Left forelimb (tissue), 1 donor: ENCODE data around the gene BACE2.

Source experiments
- DNase-seq: peaks from one replicate; pipeline ENCODE4 v3.0.0-alpha.2; 2018; ENCODE audit warnings: low spot score

The BACE2 gene

DNA sequence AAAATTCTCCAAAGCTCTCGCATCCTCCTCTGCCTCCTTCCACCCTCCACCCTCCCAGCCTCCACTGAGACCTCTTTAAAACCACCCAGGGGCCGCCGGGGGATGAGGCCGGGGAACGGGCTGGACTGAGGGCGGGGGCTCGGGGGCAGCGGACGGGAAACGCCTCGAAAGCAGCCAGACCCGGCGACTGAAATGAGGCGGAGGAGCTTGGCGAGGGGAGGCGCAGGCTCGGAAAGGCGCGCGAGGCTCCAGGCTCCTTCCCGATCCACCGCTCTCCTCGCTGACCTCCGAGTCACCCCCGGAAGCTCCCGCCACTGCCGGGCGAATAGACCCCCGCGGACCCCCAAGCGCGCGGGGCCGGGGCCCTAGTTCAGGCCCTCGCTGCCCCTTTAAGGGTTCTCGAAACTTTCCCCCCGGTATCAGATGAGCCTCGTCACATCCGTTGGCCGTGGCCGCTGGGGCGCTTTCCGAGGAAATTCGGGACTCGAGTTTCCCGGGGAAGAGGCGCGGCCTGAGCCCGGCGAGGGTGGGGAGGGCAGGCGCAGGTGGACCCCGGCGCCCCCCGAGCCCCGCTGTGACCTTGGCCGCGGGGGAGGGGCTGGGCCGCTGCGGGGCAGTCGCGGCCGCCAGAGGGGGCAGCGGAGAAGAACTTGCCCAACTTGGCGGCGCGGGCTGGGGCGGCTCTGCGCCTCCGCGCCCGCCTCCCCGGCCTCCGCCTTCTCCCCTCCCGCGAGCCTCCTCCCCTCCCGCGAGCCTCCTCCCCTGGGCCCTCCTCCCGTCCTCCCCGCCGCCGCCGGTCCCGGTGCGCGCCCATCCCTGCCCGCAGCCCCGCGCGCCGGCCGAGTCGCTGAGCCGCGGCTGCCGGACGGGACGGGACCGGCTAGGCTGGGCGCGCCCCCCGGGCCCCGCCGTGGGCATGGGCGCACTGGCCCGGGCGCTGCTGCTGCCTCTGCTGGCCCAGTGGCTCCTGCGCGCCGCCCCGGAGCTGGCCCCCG lies at the start of gene BACE2:
TSS of gene BACE2 (plus strand) at position 813 of the 995 bp plus-strand sequence. CDS start at position 917, 104 bp downstream.
- peak; percentile 91 for DNase-seq

- DNase-seq: no peak
Measured at GRCh38 chr21:41119901-41120300, 48.1 kb upstream of the BACE2 start.

GRCh38 chr21:41120997-41121396 lies 47.0 kb upstream of the BACE2 start:
- no peak for DNase-seq

DNA sequence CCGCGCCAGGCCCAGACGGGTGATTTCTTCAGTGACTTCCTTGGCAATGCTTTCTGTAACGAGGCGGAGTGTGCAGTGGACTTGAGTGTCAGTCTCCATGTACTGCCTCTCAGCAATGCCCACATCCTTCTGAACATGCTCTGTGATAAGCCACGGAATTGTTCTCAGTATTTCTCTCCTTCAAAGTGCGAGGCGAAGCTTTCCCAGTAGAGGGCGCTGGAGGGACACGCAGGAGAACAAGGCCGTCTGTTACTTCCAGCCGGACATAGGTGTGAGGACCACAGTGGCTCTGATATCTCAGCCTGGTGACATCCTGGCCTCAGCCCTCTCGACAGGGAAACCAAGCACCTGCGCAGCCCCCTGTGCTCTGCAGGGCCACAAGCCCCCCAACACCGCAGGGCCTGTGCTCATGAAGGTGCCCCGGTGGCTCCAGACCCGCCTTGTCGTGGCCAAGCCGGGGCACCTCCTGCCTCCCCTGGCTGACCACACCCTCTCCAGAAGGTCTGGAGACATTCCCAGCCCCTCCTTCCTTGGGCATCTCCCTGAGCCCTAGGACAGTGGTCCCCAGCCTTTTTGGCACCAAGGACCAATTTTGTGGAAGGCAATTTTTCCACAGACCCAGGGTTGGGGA lies 46.1 kb upstream of the BACE2 start:
- DNase-seq: peak; percentile 82

GRCh38 chr21:41124641-41125201 lies 43.2 kb upstream of the BACE2 start:
- no peak for DNase-seq

DNA sequence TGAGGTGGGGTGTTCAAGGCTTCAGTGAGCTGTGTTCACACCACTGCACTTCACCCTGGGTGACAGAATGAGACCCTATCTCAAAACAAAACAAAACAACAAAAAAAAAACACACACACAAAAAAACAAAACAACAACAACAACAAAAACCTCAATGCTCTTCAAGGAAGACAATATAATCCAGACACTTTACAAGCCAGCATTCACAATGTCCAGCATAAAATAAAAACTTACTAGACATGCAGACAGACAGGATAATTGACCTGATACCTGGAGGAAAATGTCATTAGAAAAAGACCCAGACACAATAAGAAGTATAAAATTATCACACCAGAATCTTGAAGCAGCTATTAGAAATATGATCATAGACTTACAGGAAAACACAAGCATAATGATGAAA lies 39.0 kb upstream of the BACE2 start:
- DNase-seq: no peak

GRCh38 chr21:41130883-41131282 lies 37.1 kb upstream of the BACE2 start:
- DNase-seq: no peak

GRCh38 chr21:41133874-41134522 lies 34.0 kb upstream of the BACE2 start:
- no peak for DNase-seq

DNA sequence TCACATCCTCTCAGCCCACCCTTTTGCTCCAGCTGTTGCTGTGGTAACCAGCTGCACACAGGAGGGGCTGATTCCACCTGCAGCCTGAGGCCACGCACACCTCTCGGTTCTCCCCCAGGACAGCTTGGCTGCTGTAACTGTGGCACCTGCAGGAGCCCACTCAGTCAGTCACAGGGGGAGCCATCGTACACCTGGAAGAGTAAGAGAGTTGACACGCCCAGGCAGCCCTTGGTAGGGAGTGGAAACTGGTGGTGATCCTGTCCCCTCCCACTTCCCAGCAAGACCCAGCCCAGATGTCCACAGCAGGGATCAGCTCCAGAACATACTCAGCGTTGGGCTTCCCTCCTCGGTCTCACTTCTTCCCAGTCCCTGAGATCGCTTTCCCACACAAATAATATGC lies 32.2 kb upstream of the BACE2 start:
- DNase-seq: no peak

DNA sequence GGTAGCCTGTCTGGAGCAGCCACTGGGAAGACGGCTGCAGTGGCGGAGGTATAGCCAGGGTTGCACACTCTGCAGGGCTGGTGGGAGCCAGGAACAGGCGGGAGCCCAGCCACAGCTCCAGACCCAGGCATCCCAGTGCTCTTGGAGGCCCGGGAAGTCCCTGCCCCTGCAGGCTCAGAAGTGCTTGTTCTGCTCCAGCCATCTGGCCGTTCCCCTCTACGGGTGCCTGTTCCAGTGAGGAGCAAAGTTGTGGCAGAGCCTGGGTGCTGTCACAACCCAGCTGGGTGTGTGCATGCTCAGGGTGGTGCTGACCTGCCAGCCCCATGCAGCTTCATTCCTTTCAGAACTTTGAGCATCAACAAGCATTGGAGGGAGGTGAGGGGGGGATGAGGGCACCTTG lies 31.7 kb upstream of the BACE2 start:
- DNase-seq: no peak

DNA sequence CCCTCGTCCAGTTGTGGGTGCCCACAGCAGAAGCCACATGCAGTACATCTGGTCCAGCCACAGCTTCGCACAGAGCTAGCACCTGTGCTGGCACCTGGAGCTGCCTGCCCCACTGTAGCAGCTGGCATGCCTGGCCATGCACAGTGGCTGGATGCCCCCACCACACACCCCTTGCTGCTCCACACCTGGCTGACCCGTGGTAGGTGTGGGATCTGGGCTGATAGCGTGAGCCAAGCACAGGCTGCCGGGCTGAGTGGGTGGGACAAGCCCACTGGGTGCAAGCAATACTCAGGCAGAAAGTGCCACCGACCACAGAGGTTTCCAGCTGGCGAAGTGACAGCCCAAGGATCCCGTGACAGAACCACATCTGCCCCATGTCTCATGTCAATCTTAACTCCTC lies 30.6 kb upstream of the BACE2 start:
- no peak for DNase-seq

- no peak for DNase-seq
Measured at GRCh38 chr21:41137889-41138288, 30.1 kb upstream of the BACE2 start.

GRCh38 chr21:41138711-41139110 lies 29.2 kb upstream of the BACE2 start:
- no peak for DNase-seq

GRCh38 chr21:41139275-41139674 lies 28.7 kb upstream of the BACE2 start:
- no peak for DNase-seq

DNA sequence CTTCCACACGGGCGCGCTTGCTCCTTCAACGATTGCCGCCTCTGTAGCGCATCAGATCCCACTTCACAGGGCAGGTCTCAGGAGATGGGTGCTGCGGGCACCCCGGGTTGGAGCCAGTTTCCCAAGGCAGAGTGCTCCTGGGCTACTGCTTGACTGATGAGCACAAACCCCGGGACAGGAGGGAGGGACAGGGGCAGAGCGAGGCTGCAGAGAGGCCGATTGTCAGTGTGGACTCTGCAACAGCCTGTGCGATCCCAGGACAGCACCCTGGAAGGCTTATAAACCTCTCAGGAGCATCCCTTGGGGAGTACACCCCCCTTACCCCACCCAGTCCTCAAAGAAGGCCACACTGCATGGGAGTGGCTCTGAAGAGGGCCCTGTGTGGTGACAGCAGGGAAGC lies 28.0 kb upstream of the BACE2 start:
- DNase-seq: no peak

DNA sequence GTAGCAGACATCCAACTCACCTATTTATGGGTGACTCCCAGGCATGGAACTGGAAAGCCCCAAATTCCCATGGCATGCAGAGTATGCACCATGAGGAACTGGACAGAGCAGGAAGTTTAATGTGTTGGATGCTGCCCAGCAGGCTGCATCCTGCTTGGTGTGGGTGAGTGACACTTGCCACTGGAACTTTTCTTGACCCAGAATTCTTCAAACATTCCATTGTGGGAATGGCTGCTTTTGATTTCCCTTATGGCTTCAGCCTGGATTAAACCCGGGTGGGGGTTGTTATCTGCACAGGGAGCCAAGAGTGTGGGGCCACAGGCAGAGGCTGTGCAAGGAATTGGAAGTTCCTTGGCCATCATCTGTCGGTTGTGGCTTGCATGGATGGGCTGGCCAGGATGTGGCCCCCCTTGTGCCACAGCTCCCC lies 26.9 kb upstream of the BACE2 start:
- no peak for DNase-seq

GRCh38 chr21:41142051-41142795 lies 25.7 kb upstream of the BACE2 start:
- DNase-seq: no peak

DNA sequence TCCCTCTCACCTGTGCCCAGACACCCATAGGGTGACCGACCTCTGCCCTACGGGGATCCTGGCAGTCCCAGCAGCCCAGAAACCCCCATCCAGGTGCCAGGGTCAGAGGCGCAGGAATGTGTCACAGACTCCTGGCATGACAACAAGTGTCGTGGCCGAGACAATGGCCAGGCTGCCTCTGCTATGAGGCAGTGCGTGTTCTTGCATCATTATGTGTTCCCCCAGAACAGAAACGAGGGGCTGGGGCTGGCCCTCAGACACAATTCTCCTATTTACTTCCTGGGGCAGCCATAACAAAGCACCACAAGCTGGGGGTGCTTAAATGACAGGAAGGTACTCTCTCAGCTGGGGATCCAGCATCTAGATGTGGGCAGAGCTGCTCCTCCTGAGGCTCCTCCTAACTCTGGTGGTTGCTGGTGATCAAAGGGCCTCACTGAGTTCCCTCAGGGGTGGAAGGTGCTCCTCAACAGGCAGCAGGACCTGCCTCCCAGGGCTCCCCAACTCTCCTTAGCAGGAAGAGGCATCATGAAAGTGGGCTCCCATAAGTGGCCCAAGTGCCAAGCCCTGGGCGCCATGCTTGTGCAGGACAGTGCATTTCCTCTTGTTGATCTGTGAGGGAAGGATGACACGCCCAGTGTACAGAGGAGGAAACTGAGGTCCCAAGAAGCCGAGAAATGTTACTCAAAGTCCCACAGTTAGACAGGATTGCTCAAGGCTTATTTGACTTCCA lies 24.2 kb upstream of the BACE2 start:
- DNase-seq: no peak

- DNase-seq: peak; percentile 36
Measured at GRCh38 chr21:41147096-41147978, 20.6 kb upstream of the BACE2 start.

DNA sequence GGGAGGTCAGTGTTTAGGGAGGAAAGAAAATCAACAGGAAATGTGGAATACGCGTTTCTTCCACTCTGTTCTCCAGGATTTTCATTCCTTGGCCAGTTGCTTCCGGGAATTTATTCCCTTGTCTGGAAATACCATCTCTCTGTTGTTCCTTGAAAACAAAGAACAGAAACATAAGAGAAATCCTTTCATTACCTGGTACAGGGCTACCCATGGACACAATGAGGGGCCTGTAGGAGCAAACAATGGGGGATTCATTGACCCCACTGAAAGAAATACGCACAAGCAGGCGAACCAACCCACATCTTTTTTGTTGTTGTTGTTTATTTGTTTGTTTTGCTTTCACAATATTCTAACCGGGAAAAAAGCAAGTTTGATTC lies 20.0 kb upstream of the BACE2 start:
- DNase-seq: peak; percentile 4
